Rectal smooth muscle tissue (tissue), 1 donor: ENCODE data around the gene FILIP1.

ENCODE experiments used
- H3K27ac ChIP-seq: one replicate; pipeline ENCODE4 v1.7.0; 2013; ENCODE audit warnings: low read depth, low read length, inconsistent platforms
- H3K27me3 ChIP-seq: one replicate; pipeline ENCODE4 v1.7.0; 2013; ENCODE audit warnings: low read length; ENCODE audit not compliant: control insufficient read depth, insufficient read depth
- H3K36me3 ChIP-seq: one replicate; pipeline ENCODE4 v1.7.0; 2013; ENCODE audit warnings: low read length; ENCODE audit not compliant: control insufficient read depth, insufficient read depth
- H3K4me1 ChIP-seq: one replicate; pipeline ENCODE4 v1.7.0; 2013; ENCODE audit warnings: low read length; ENCODE audit not compliant: control insufficient read depth, insufficient read depth
- H3K4me3 ChIP-seq: one replicate; pipeline ENCODE4 v1.7.0; 2013; ENCODE audit warnings: low read length
- H3K9ac ChIP-seq: one replicate; pipeline ENCODE4 v1.7.0; 2013; ENCODE audit warnings: low read length

Gene FILIP1

DNA sequence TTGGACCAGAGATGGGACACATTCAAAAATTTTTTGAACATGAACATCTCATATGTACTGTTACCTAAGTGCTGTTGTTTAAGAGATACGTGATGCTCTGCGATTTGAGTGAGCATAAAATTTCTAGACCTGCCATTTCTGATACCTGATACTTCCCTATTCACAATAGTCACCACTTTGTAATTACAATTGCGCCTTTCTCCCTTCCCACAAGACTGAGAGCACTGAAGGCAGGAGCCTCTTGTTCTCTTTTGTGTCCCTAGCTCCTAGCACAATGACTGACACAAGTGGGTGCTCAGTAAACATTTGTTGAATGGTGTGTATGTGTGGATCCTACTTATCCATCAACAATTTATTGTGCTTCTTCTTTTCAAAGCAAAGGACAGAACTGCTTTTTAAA is 116.2 kb downstream of the FILIP1 start:
- Histone ChIP-seq H3K9ac (no peak overlapping the region), H3K27ac (no peak overlapping the region), H3K27me3 (no peaks in the 10 kb centered on the region), H3K4me3 (no peak overlapping the region), H3K4me1 (peaks cover 4% of the 10 kb centered on the region), H3K36me3 (no peaks in the 10 kb centered on the region)

DNA sequence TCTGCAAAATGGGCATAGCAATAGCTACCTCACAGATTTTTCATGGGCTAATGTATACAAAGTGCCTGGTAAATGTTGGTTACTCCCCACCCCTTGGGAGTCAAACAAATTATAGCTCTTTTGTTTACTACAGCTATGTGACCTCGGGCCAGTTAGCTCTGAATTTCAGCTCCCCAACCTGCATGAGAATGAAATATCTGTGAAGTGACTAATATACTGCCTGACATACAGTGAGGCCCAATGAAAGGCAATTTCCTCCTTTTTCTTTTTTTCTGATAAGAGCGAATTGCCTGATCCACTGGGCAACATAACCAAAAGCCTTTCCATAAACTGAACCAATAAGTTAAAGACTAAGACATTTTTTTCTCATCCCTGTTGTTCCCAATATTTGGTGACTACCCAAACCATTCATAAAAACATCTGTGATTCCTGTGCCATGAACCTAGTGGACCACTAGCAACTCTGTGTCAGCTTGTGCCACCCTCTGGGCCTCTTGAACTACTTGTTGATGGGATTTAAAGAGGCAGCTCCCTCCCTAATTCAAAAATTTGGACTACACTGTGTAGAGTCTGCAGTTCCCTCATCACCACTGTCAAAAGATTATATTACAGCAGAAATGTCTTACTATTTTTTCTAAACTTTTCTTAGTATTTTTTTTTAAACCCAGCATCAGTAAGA is 117.1 kb downstream of the FILIP1 start:
- no peaks in the 10 kb centered on the region for H3K27me3 ChIP-seq
- no peaks in the 10 kb centered on the region for H3K36me3 ChIP-seq
- H3K27ac ChIP-seq: no peak overlapping the region
- no peak overlapping the region for H3K4me3 ChIP-seq
- peaks cover 4% of the 10 kb centered on the region for H3K4me1 ChIP-seq
- H3K9ac ChIP-seq: no peak overlapping the region

DNA sequence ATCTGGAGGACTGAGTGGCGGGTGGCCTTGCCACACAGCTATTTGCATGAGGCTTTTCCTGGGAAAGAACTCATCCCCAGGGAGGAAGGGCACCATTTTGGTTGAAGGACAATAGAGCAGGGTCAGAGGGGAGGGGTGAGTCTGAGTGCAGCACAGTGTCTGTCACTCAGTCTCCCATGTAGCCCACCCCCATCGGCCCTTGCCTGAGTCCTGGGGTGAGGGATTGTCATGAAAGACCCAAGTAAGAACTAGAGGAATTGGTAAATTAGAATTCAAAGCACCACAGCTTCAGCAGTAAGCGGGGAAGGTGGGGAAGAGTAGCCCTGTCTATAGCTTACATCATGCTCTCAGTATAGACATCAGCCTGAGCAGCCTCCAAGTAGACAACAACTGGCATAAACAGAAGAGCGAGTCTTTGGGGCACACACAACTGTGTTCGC is 118.6 kb downstream of the FILIP1 start:
- Histone ChIP-seq H3K4me3 (no peak overlapping the region), H3K27ac (no peak overlapping the region), H3K27me3 (no peaks in the 10 kb centered on the region), H3K4me1 (peaks cover 4% of the 10 kb centered on the region), H3K36me3 (no peaks in the 10 kb centered on the region), H3K9ac (no peak overlapping the region)

DNA sequence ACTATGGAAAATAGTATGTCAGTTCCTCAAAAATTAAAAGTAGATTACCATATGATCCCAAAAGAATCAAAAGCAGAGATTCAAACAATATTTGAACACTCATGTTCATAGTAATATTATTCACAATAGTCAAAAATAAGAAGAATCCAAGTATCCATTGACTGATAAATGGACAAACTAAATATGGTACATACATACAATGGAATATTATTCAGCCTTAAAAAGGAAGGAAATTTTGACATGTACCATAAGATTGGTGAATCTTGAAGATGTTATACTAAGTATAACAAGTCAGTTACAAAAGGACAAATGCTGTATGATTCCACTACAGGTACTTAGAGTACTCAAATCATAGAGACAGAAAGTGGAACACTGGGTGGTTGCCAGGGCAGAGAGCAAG is 120.7 kb downstream of the FILIP1 start:
- H3K4me3 ChIP-seq: no peak overlapping the region
- no peaks in the 10 kb centered on the region for H3K36me3 ChIP-seq
- H3K4me1 ChIP-seq: peaks cover 18% of the 10 kb centered on the region
- no peaks in the 10 kb centered on the region for H3K27me3 ChIP-seq
- H3K27ac ChIP-seq: no peak overlapping the region
- no peak overlapping the region for H3K9ac ChIP-seq

DNA sequence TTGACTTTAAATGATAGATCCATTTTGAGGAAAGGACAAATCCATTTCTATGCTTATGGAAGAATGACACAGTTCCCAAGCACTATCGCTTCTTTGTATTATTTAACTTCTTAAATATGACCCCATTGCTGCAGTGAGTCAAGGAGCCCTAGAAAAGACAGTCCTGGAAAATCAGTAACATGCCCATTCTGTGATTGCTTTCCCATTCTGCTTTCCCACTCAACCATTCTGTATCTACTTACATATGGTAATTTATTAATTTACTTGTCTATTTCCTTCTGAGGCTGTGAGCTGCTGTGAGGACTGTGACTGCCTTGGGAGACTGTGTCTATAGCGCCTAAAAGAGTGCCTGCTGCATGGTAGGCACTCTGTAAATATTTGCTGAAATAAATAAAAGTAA is 123.6 kb downstream of the FILIP1 start:
- Histone ChIP-seq H3K9ac (no peak overlapping the region), H3K4me3 (no peak overlapping the region), H3K36me3 (no peaks in the 10 kb centered on the region), H3K4me1 (peaks cover 14% of the 10 kb centered on the region), H3K27ac (peak overlapping the region; percentile 25), H3K27me3 (no peaks in the 10 kb centered on the region)

DNA sequence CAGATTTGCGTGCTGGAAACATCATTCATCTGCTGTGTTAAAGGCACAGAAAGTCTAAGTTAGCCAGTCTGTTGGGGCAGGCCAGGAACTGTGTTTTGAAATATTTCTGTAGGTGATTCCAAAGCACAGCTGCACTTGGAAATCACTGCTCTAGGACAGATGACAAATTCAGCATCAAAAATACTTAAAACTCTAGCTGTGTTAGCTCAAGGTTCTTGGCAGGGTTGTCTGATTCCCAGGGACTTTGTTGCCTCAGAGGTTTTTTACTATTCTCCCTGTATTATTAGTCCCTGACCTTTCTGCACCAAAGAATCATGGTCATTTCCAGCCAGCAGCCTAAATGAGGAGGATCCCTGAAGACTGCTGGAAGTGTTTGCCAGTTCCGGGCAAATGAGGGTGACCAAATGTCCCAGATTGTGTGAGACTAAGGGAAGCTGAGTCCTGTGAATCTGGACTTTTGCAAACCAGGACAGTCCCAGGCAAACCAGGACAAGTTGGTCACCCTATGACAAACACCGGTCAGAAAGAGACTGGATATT is 124.7 kb downstream of the FILIP1 start:
- Histone ChIP-seq H3K4me3 (no peak overlapping the region), H3K36me3 (no peaks in the 10 kb centered on the region), H3K9ac (no peak overlapping the region), H3K4me1 (peaks cover 14% of the 10 kb centered on the region), H3K27ac (peak overlapping the region; percentile 41), H3K27me3 (no peaks in the 10 kb centered on the region)

DNA sequence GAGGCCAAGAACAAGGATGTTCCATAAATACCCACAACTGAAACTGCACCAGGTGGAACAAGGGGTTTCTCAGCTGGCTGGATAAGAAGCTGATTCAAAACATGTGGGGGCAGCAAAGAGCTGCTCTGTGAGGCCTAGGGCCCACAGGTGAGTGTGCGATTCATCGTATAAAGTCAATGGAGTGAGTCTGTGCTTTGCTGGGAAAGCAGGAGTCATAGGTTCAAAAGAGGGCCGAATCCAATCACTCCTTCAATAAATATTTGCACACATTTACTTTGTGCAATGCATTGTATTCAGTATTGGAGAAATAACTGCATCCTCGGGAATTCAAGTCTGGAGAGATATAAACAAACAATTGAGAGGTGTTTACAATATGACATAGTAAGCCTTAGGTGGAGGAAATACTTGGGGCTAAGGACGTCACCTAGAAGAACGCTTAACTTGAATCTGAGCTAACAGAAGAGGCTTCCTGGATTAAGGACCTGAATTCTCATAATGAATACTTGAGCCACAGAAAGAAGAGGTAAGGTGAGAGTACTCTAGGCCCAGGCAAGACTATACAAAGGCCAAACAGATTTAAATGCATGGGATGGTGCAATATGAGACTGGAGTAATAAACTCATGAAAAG is 125.3 kb downstream of the FILIP1 start:
- H3K27me3 ChIP-seq: no peaks in the 10 kb centered on the region
- H3K9ac ChIP-seq: no peak overlapping the region
- peak overlapping the region; percentile 10 for H3K27ac ChIP-seq
- peaks cover 14% of the 10 kb centered on the region for H3K4me1 ChIP-seq
- no peaks in the 10 kb centered on the region for H3K36me3 ChIP-seq
- H3K4me3 ChIP-seq: no peak overlapping the region

DNA sequence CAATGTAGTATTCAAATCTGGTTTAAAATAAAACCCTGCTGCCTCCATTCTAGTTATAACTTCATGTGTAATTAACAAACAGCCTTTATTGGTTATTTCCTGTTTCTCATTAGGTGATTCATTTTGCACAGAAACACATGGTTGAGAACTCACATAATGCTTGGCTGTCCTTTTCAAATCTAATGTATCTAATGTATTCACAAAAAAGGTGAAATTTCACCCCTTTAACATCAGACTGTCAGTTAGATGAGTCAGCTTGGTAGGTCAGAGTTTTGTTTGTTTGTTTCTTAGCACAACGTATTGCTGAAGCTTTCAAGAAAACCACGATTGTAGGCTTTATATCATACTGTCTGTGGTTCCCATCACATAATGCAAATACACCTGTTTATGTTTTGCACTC is 130.3 kb downstream of the FILIP1 start:
- H3K9ac ChIP-seq: no peak overlapping the region
- H3K27ac ChIP-seq: no peak overlapping the region

DNA sequence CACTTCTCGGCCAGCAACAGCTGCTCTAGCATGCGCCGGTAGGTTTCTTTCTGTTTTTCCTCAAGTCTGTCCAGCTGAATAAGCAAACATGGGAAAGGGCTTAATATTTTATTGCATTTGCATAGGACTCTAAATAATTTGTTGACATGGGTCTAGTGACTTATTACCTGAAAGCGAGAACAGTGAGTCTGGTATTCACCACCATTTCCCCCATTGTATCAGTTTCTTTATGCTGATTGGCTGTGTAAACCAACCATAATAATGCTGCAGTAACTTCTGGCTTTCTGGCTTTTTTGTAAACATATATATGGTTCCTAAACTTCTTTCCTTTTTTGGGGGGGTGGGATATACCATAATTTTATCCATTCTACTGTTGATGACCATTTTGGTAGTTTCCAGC is 140.0 kb downstream of the FILIP1 start:
- peaks cover 12% of the 10 kb centered on the region for H3K4me1 ChIP-seq
- peaks cover 3% of the 10 kb centered on the region for H3K36me3 ChIP-seq
- H3K4me3 ChIP-seq: no peak overlapping the region
- peak overlapping the region; percentile 55 for H3K27ac ChIP-seq
- no peak overlapping the region for H3K9ac ChIP-seq
- peaks cover 3% of the 10 kb centered on the region for H3K27me3 ChIP-seq

More for the DNA sequence above, 130.3 kb downstream of the FILIP1 start:
- Histone ChIP-seq H3K4me3 (no peak overlapping the region), H3K36me3 (no peaks in the 10 kb centered on the region), H3K27me3 (no peaks in the 10 kb centered on the region), H3K4me1 (peaks cover 5% of the 10 kb centered on the region)

DNA sequence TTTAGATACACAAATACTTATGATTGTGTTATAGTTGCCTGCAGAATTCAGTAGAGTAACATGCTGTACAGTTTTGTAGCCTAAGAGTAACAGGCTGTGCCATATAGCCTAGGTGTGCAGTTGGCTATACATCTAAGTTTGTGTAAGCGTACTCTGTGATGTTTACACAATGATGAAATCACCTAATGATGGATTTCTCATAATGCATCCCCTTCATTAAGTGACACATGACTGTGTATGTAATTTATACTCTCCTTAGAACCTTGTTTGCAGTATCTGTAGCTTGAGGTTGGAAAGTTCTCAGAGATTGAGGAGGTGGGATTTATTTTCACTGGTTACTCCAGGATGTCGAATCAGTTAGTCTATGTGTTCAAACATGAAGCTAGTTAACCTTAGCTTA is 142.0 kb downstream of the FILIP1 start:
- H3K36me3 ChIP-seq: peaks cover 3% of the 10 kb centered on the region
- H3K4me3 ChIP-seq: no peak overlapping the region
- peaks cover 3% of the 10 kb centered on the region for H3K27me3 ChIP-seq
- H3K9ac ChIP-seq: no peak overlapping the region
- peaks cover 24% of the 10 kb centered on the region for H3K4me1 ChIP-seq
- no peak overlapping the region for H3K27ac ChIP-seq

DNA sequence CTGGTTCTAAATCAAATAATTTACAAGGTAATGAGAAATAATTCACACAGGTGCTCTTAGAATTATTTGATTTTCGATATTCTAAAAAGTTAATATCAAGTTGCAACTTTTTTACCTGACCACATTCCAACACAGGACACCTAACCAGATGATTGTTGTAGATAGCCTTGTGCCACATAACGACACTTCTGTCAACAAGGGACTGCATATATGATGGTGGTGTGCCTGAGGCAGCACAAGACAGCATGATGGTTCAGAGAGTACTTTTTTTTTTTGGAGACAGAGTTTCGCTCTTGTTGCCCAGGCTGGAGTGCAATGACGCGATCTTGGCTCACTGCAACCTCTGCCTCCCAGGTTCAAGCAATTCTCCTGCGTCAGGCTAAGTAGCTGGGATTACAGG is 142.8 kb downstream of the FILIP1 start:
- H3K4me3 ChIP-seq: no peak overlapping the region
- peaks cover 3% of the 10 kb centered on the region for H3K36me3 ChIP-seq
- no peak overlapping the region for H3K27ac ChIP-seq
- H3K27me3 ChIP-seq: peaks cover 3% of the 10 kb centered on the region
- no peak overlapping the region for H3K9ac ChIP-seq
- H3K4me1 ChIP-seq: peaks cover 24% of the 10 kb centered on the region

DNA sequence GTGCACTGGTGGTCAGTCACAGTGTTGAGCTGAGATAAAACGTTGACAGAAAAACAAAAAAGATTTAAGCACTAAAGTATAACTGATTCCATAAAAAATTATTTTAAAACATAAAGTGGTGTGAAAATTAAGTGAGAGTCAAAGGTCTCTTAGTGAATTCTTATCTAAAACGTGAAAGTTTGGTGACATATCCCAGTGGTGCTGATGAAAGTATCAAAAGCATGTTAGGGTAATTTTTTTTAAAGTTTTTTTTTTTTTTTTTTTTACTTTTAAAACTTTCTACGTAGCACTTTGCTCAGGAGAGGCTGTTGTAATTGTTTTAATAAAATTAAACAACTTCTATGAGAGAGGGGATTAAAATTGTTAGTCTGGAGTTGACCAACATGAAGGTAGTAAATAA is 143.4 kb downstream of the FILIP1 start:
- Histone ChIP-seq H3K9ac (no peak overlapping the region), H3K36me3 (peaks cover 3% of the 10 kb centered on the region), H3K27ac (peak overlapping the region; percentile 68), H3K4me1 (peaks cover 24% of the 10 kb centered on the region), H3K4me3 (no peak overlapping the region), H3K27me3 (peaks cover 3% of the 10 kb centered on the region)
